SK-N-SH treated with all-trans-retinoic acid at 6 μM for 48 hours (cell line): Measurements from ENCODE around the gene USP24.

ENCODE experiments used
- ATAC-seq: fragments of 200-7000 bp; cut with Tn5 transposase; 3 replicates; pipeline ENCODE4 v1.9.1; 2020; ENCODE audit warnings: mild to moderate bottlenecking, moderate library complexity
- BACH2 ChIP-seq: fragments of 250-450 bp; sonication (Bioruptor Pico); IDR thresholded peaks from 2 replicates; pipeline ENCODE4 v1.9.0; 2021; ENCODE audit warnings: mild to moderate bottlenecking, borderline replicate concordance
- CREB5 ChIP-seq: fragments of 250-450 bp; sonication (Bioruptor Pico); IDR thresholded peaks from 2 replicates; pipeline ENCODE4 v1.5.1; 2020; ENCODE audit warnings: low read depth, mild to moderate bottlenecking, moderate library complexity
- CSDC2 ChIP-seq: fragments of 250-450 bp; sonication (Bioruptor Pico); IDR thresholded peaks from 2 replicates; pipeline ENCODE4 v1.5.0; 2020; ENCODE audit warnings: mild to moderate bottlenecking, moderate library complexity
- CSRNP3 ChIP-seq: fragments of 250-450 bp; sonication (Bioruptor Pico); IDR thresholded peaks from 2 replicates; pipeline ENCODE4 v1.5.1; 2021; ENCODE audit warnings: mild to moderate bottlenecking, moderate library complexity
- ESRRG ChIP-seq: fragments of 250-450 bp; sonication (Bioruptor Pico); IDR thresholded peaks from 2 replicates; pipeline ENCODE4 v1.6.1; 2021; ENCODE audit warnings: mild to moderate bottlenecking
- GLIS3 ChIP-seq: fragments of 250-450 bp; sonication (Bioruptor Pico); IDR thresholded peaks from 2 replicates; pipeline ENCODE4 v1.5.0; 2020; ENCODE audit warnings: mild to moderate bottlenecking, moderate library complexity
- ISL1 ChIP-seq: fragments of 250-450 bp; sonication (Bioruptor Pico); IDR thresholded peaks from 2 replicates; pipeline ENCODE4 v2.1.2; 2022; ENCODE audit warnings: mild to moderate bottlenecking, moderate library complexity
- OSR1 ChIP-seq: fragments of 250-450 bp; sonication (Bioruptor Pico); IDR thresholded peaks from 2 replicates; pipeline ENCODE4 v1.8.0; 2022; ENCODE audit warnings: moderate library complexity, mild to moderate bottlenecking, inconsistent platforms
- PATZ1 ChIP-seq: fragments of 250-450 bp; sonication (Bioruptor Pico); IDR thresholded peaks from 2 replicates; pipeline ENCODE4 v1.8.0; 2020; ENCODE audit warnings: mild to moderate bottlenecking, moderate library complexity, borderline replicate concordance
- POU6F1 ChIP-seq: fragments of 250-450 bp; sonication (Bioruptor Pico); IDR thresholded peaks from 2 replicates; pipeline ENCODE4 v1.8.0; 2021; ENCODE audit warnings: low read depth, mild to moderate bottlenecking, moderate library complexity, borderline replicate concordance
- PPARA ChIP-seq: fragments of 250-450 bp; sonication (Bioruptor Pico); IDR thresholded peaks from 2 replicates; pipeline ENCODE4 v1.5.0; 2020; ENCODE audit warnings: mild to moderate bottlenecking, borderline replicate concordance
- RARB ChIP-seq: fragments of 250-450 bp; sonication (Bioruptor Pico); IDR thresholded peaks from 2 replicates; pipeline ENCODE4 v1.8.0; 2021; ENCODE audit warnings: mild to moderate bottlenecking, moderate library complexity
- SNAI2 ChIP-seq: fragments of 250-450 bp; sonication (Bioruptor Pico); IDR thresholded peaks from 2 replicates; pipeline ENCODE4 v1.5.0; 2020; ENCODE audit warnings: mild to moderate bottlenecking, moderate library complexity
- TCF4 ChIP-seq: fragments of 250-450 bp; sonication (Bioruptor Pico); IDR thresholded peaks from 2 replicates; pipeline ENCODE4 v1.8.0; 2021; ENCODE audit warnings: mild to moderate bottlenecking, moderate library complexity, borderline replicate concordance
- TSHZ2 ChIP-seq: fragments of 250-450 bp; sonication (Bioruptor Pico); IDR thresholded peaks from 2 replicates; pipeline ENCODE4 v1.5.0; 2020; ENCODE audit warnings: mild to moderate bottlenecking, moderate library complexity
- ZC3H10 ChIP-seq: fragments of 250-450 bp; sonication (Bioruptor Pico); IDR thresholded peaks from 2 replicates; pipeline ENCODE4 v1.5.1; 2021; ENCODE audit warnings: mild to moderate bottlenecking, moderate library complexity
- ZFP3 ChIP-seq: fragments of 250-450 bp; sonication (Bioruptor Pico); IDR thresholded peaks from 2 replicates; pipeline ENCODE4 v1.5.0; 2020; ENCODE audit warnings: mild to moderate bottlenecking, moderate library complexity
- ZFP30 ChIP-seq: fragments of 450-650 bp; formaldehyde crosslinking; IDR thresholded peaks from 2 replicates; pipeline ENCODE4 v1.5.0; 2022; ENCODE audit warnings: mild to moderate bottlenecking, moderate library complexity
- ZNF8 ChIP-seq: fragments of 450-650 bp; formaldehyde crosslinking; IDR thresholded peaks from 2 replicates; pipeline ENCODE4 v1.5.0; 2020; ENCODE audit warnings: mild to moderate bottlenecking, moderate library complexity

Gene USP24

GRCh38 chr1:55244476-55245099, 29.4 kb upstream of the USP24 start:
- TF ChIP-seq TCF4 (CRISPR knock-in tag) = no peak
- TF ChIP-seq TSHZ2 (CRISPR knock-in tag) = no peak
- TF ChIP-seq SNAI2 (CRISPR knock-in tag) = no peak
- no peak for TF ChIP-seq CSRNP3 (CRISPR knock-in tag)
- TF ChIP-seq POU6F1 (CRISPR knock-in tag) = no peak
- no peak for TF ChIP-seq ESRRG
- TF ChIP-seq GLIS3 = no peak
- TF ChIP-seq PATZ1 (CRISPR knock-in tag) = no peak
- no peak for TF ChIP-seq RARB
- no peak for TF ChIP-seq BACH2
- TF ChIP-seq ZC3H10 = no peak
- no peak for ATAC-seq

GRCh38 chr1:55243655-55244054, 28.5 kb upstream of the USP24 start:
- ATAC-seq = no peak
- TF ChIP-seq ZNF8 (CRISPR knock-in tag) (no peak), CREB5 (no peak), ISL1 (CRISPR knock-in tag) (no peak), TSHZ2 (CRISPR knock-in tag) (no peak), OSR1 (CRISPR knock-in tag) (no peak), ZFP30 (CRISPR knock-in tag) (no peak), PPARA (CRISPR knock-in tag) (no peak), GLIS3 (no peak)

- ATAC-seq = no peak
- no peak for TF ChIP-seq ZNF8 (CRISPR knock-in tag)
- TF ChIP-seq BACH2 = no peak
- no peak for TF ChIP-seq CSDC2 (CRISPR knock-in tag)
- TF ChIP-seq PPARA (CRISPR knock-in tag) = no peak
- TF ChIP-seq ZC3H10 = no peak
- TF ChIP-seq ZFP3 (CRISPR knock-in tag) = no peak
- TF ChIP-seq TSHZ2 (CRISPR knock-in tag) = no peak
- no peak for TF ChIP-seq TCF4 (CRISPR knock-in tag)
- TF ChIP-seq CSRNP3 (CRISPR knock-in tag) = no peak
These were observed 24.4 kb upstream of the USP24 start for GRCh38 chr1:55239548-55239947.
